Astrocyte (in vitro differentiated cells and primary cell): ENCODE data around the gene BMP7. TPM values are rescaled to one million over a fixed set of nuclear protein-coding genes. Genes with fewer than 3 reads are reported as not detected.
"Not testable (repeated sequence)": the region's sequence is repeated elsewhere in the genome, so short reads cannot be mapped to it uniquely, and the experiment has no call there.

ENCODE experiments used
- DNase-seq: peaks from one replicate; pipeline ENCODE4 v3.0.0-alpha.2; 2010; ENCODE audit warnings: low read depth
- FAIRE-seq: peaks from 2 replicates; lab custom pipeline; 2011; peaks lifted over from hg19 to GRCh38; lab: Jason Lieb, UNC
- H2AFZ ChIP-seq: 2 replicates; pipeline ENCODE4 v1.6.0; 2012; ENCODE audit warnings: low read depth, low read length, inconsistent platforms
- H3K27ac ChIP-seq: 2 replicates; pipeline ENCODE4 v1.5.1; 2011; ENCODE audit warnings: low read depth, low read length, inconsistent platforms
- H3K27me3 ChIP-seq: 2 replicates; pipeline ENCODE4 v1.6.0; 2011; ENCODE audit warnings: low read length, inconsistent platforms; ENCODE audit not compliant: insufficient read depth
- H3K36me3 ChIP-seq: 2 replicates; pipeline ENCODE4 v1.5.1; 2011; ENCODE audit warnings: low read length, inconsistent platforms; ENCODE audit not compliant: insufficient read depth
- H3K4me1 ChIP-seq: 2 replicates; pipeline ENCODE4 v1.5.1; 2011; ENCODE audit warnings: low read length, inconsistent platforms; ENCODE audit not compliant: insufficient read depth
- H3K4me2 ChIP-seq: 2 replicates; pipeline ENCODE4 v1.6.0; 2012; ENCODE audit warnings: low read length, inconsistent platforms
- H3K4me3 ChIP-seq: 2 replicates; pipeline ENCODE4 v1.5.1; 2011; ENCODE audit warnings: low read depth, mild to moderate bottlenecking, low read length, inconsistent platforms; ENCODE audit not compliant: insufficient read depth
- H3K79me2 ChIP-seq: 2 replicates; pipeline ENCODE4 v1.6.0; 2012; ENCODE audit warnings: mild to moderate bottlenecking, low read length, inconsistent platforms; ENCODE audit not compliant: insufficient read depth
- H3K9ac ChIP-seq: 2 replicates; pipeline ENCODE4 v1.6.0; 2012; ENCODE audit warnings: mild to moderate bottlenecking, low read length, inconsistent platforms
- H3K9me3 ChIP-seq: 2 replicates; pipeline ENCODE4 v1.5.1; 2012; ENCODE audit warnings: low read depth, mild to moderate bottlenecking, low read length, inconsistent platforms; ENCODE audit not compliant: insufficient read depth
- H4K20me1 ChIP-seq: 2 replicates; pipeline ENCODE4 v1.6.0; 2012; ENCODE audit warnings: low read length, inconsistent platforms; ENCODE audit not compliant: insufficient read depth
- H3K27ac Mint-ChIP-seq: one replicate; pipeline ENCODE4 v1.8.0; 2021; ENCODE audit warnings: mild to moderate bottlenecking, mixed read lengths; ENCODE audit not compliant: unreplicated experiment
- H3K27me3 Mint-ChIP-seq: one replicate; pipeline ENCODE4 v1.8.0; 2021; ENCODE audit warnings: low read depth, mixed read lengths; ENCODE audit not compliant: unreplicated experiment
- H3K36me3 Mint-ChIP-seq: one replicate; pipeline ENCODE4 v1.8.0; 2021; ENCODE audit warnings: low read depth, mixed read lengths; ENCODE audit not compliant: unreplicated experiment
- H3K4me1 Mint-ChIP-seq: one replicate; pipeline ENCODE4 v1.8.0; 2021; ENCODE audit warnings: low read depth, mixed read lengths; ENCODE audit not compliant: unreplicated experiment
- H3K4me3 Mint-ChIP-seq: one replicate; pipeline ENCODE4 v1.8.0; 2021; ENCODE audit warnings: mild to moderate bottlenecking, moderate library complexity, mixed read lengths; ENCODE audit not compliant: unreplicated experiment
- H3K9me3 Mint-ChIP-seq: one replicate; pipeline ENCODE4 v1.8.0; 2021; ENCODE audit warnings: mild to moderate bottlenecking, mixed read lengths; ENCODE audit not compliant: unreplicated experiment
- EZH2 ChIP-seq: IDR thresholded peaks from 2 replicates; pipeline ENCODE4 v1.6.1; 2012; ENCODE audit warnings: mild to moderate bottlenecking, low read length, inconsistent platforms; ENCODE audit not compliant: insufficient read depth
- total RNA-seq: library from RNA; stranded (reverse); gene quantifications from 2 replicates; pipeline ENCODE4 v1.2.1, GENCODE V29; 2021
- TF ChIP-seq, protein P1 (sequence below): IDR thresholded peaks from 2 replicates; pipeline ENCODE4 v1.5.1; 2011; ENCODE audit warnings: low read depth, mild to moderate bottlenecking, inconsistent platforms, low read length, moderate library complexity; ENCODE audit not compliant: insufficient read depth

The BMP7 gene
- total RNA-seq, 1 donor from 2014 or later = 15.3 TPM

DNA sequence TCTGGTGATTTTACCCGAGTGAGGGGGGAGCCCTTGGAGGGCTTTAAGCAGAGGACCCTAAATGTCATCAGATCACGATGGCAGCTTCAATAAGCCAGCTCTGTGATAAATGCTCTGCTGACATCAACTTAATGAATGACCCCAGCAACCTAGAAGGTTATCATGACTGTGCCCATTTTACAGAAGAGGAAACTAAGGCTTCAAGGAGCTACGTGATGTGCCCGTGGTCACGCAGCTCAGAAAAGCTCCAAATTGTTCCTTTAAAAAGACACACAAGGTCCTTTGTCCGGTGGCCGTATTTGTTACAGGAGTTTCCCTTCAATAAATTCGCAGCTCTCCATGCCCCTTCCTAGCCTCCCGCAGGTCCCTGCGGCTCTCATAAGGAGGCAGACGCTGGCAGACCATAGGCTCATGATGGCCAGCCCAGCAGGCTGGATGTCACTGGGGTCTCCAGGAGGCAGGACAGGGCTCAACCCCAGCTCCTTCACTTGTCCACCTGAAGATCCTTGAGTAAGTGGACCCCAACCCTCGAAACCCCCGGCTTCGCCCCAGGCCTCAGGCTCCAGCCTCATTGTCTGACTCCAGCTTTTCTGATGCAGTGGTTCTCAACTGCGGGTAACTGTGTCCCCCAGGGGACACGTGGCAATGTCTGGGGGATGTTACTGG lies 106.4 kb downstream of the BMP7 start:
- Mint-ChIP-seq H3K27me3 (peaks cover 35% of the 10 kb centered on the region), H3K36me3 (no peaks in the 10 kb centered on the region), H3K9me3 (peaks cover 14% of the 10 kb centered on the region), H3K27ac (no peak overlapping the region), H3K4me3 (no peak overlapping the region), H3K4me1 (no peaks in the 10 kb centered on the region)
- Histone ChIP-seq H3K36me3 (no peaks in the 10 kb centered on the region), H3K9ac (no peak overlapping the region), H3K4me3 (no peak overlapping the region), H2AFZ (no peak overlapping the region), H3K27me3 (peaks cover 3% of the 10 kb centered on the region), H3K4me1 (no peaks in the 10 kb centered on the region), H3K4me2 (no peak overlapping the region), H3K79me2 (no peaks in the 10 kb centered on the region), H3K9me3 (no peaks in the 10 kb centered on the region), H3K27ac (no peak overlapping the region), H4K20me1 (no peaks in the 10 kb centered on the region)
- TF ChIP-seq EZH2 = no peak
- TF ChIP-seq, protein P1, sequence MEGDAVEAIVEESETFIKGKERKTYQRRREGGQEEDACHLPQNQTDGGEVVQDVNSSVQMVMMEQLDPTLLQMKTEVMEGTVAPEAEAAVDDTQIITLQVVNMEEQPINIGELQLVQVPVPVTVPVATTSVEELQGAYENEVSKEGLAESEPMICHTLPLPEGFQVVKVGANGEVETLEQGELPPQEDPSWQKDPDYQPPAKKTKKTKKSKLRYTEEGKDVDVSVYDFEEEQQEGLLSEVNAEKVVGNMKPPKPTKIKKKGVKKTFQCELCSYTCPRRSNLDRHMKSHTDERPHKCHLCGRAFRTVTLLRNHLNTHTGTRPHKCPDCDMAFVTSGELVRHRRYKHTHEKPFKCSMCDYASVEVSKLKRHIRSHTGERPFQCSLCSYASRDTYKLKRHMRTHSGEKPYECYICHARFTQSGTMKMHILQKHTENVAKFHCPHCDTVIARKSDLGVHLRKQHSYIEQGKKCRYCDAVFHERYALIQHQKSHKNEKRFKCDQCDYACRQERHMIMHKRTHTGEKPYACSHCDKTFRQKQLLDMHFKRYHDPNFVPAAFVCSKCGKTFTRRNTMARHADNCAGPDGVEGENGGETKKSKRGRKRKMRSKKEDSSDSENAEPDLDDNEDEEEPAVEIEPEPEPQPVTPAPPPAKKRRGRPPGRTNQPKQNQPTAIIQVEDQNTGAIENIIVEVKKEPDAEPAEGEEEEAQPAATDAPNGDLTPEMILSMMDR = no peak
- no peak for FAIRE-seq
- DNase-seq = no peak

DNA sequence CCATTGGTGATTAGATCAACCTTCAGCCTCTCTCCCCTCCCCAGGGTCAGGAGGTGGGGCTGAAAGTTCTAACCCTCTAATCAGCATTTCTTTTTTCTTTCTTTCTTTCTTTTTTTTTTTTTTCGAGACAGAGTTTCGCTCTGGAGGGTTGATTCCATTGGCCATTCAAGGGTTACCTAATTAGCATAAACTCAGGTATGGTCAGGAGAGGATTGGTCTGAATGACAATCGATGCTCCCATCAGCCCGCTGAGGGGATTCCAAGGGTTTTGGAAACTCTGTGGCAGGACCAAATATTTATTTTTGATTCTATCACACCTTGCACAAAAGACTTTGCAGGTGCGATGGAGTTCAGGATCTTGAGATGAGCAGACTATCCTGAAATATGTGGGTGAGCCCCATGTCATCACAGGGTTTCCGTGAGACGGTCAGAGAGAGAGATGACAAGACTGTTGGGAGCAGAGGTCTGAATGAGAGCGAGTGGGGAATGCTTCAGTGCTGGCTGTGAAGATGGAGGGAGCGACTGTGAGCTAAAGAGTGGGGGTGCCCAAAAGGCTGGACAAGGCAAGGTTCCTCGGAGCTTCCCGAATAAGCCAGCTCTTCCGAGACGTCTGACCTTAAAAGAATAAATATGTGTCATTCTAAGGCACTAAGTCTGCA lies 107.1 kb downstream of the BMP7 start:
- H3K4me3 Mint-ChIP-seq = no peak overlapping the region
- H3K36me3 Mint-ChIP-seq = no peaks in the 10 kb centered on the region
- H3K27ac Mint-ChIP-seq = no peak overlapping the region
- Histone ChIP-seq H3K4me3 (no peak overlapping the region), H3K4me1 (no peaks in the 10 kb centered on the region), H3K9me3 (no peaks in the 10 kb centered on the region), H3K79me2 (no peaks in the 10 kb centered on the region), H3K27ac (no peak overlapping the region), H3K27me3 (peaks cover 3% of the 10 kb centered on the region), H4K20me1 (no peaks in the 10 kb centered on the region), H3K36me3 (no peaks in the 10 kb centered on the region), H3K4me2 (no peak overlapping the region), H3K9ac (no peak overlapping the region), H2AFZ (no peak overlapping the region)
- peaks cover 36% of the 10 kb centered on the region for H3K27me3 Mint-ChIP-seq
- DNase-seq (no peak), FAIRE-seq (no peak)
- TF ChIP-seq, protein P1 = no peak
- no peak for TF ChIP-seq EZH2
- H3K9me3 Mint-ChIP-seq = peaks cover 10% of the 10 kb centered on the region
- H3K4me1 Mint-ChIP-seq = no peaks in the 10 kb centered on the region

DNA sequence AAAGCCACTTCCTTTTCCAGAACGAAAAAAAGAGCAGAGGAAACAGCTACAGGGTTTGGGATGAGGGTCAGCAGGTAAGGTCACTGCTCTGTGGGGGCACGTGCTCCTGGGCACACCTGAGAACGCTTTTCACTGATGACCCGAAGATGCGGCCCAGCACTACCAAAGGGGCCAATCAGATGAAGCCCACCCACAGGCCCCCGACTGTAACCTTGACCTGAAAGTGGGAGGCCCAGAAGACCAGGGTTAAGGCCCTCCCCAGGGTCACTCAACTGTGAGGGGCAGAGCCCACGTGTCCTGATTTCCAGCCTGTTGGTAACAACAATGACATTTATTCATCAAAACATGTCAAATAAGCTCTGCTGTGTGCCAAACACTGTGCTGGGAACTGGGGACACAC lies 108.0 kb downstream of the BMP7 start:
- H3K27ac ChIP-seq = no peak overlapping the region
- Mint-ChIP-seq H3K9me3 (peaks cover 3% of the 10 kb centered on the region), H3K27me3 (peaks cover 34% of the 10 kb centered on the region), H3K4me3 (no peak overlapping the region), H3K27ac (no peak overlapping the region), H3K4me1 (no peaks in the 10 kb centered on the region), H3K36me3 (no peaks in the 10 kb centered on the region)
- no peaks in the 10 kb centered on the region for H3K9me3 ChIP-seq
- H3K79me2 ChIP-seq = no peaks in the 10 kb centered on the region
- no peaks in the 10 kb centered on the region for H4K20me1 ChIP-seq
- no peak overlapping the region for H3K4me3 ChIP-seq
- no peak for DNase-seq
- no peak overlapping the region for H2AFZ ChIP-seq
- H3K4me1 ChIP-seq = no peaks in the 10 kb centered on the region
- peaks cover 3% of the 10 kb centered on the region for H3K27me3 ChIP-seq
- TF ChIP-seq, protein P1 = no peak
- no peak for TF ChIP-seq EZH2
- H3K36me3 ChIP-seq = no peaks in the 10 kb centered on the region
- H3K9ac ChIP-seq = no peak overlapping the region
- H3K4me2 ChIP-seq = no peak overlapping the region
- no peak for FAIRE-seq

DNA sequence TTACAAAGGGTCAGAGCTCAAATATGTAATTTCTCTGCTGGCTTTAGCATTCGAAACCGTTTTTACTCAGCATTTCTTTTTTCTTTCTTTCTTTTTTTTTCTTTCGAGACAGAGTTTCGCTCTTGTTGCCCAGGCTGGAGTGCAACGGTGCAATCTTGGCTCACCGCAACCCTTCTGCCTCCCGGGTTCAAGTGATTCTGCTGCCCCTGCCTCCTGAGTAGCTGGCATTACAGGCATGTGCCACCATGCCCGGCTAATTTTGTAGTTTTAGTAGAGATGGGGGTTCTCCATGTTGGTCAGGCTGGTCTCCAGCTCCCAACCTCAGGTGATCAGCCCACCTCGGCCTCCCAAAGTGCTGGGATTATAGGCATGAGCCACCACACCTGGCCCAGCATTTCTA lies 108.7 kb downstream of the BMP7 start:
- H3K4me1 Mint-ChIP-seq, H3K27ac ChIP-seq, H3K9ac ChIP-seq, H3K4me3 Mint-ChIP-seq, H3K9me3 ChIP-seq, H3K4me1 ChIP-seq, H3K9me3 Mint-ChIP-seq, H3K4me2 ChIP-seq, H3K4me3 ChIP-seq, H3K36me3 ChIP-seq, H3K36me3 Mint-ChIP-seq, H2AFZ ChIP-seq, FAIRE-seq, H3K27me3 ChIP-seq, H3K79me2 ChIP-seq, DNase-seq, H3K27ac Mint-ChIP-seq, H4K20me1 ChIP-seq: not testable (repeated sequence)
- peaks cover 33% of the 10 kb centered on the region for H3K27me3 Mint-ChIP-seq
